Endothelial cell of umbilical vein (primary cell): ENCODE results near the gene STIMATE.

Experiments
- CTCF ChIP-seq, 2 donors: IDR thresholded peaks; 1 replicate in 1 of 2; 2 replicates in 1 of 2; pipeline ENCODE4 v1.5.1; 2011; ENCODE audit warnings: low read length in 2 of 2, mild to moderate bottlenecking in 2 of 2, moderate library complexity in 2 of 2, control low read depth in 1 of 2, inconsistent platforms in 1 of 2, low read depth in 1 of 2; ENCODE audit not compliant: insufficient read depth in 1 of 2; ENCODE audit errors: extremely low read depth in 1 of 2
- EZH2 ChIP-seq: IDR thresholded peaks from 2 replicates; pipeline ENCODE4 v1.6.1; 2012; ENCODE audit warnings: borderline replicate concordance, low read depth, mild to moderate bottlenecking, moderate library complexity, low read length, inconsistent platforms; ENCODE audit not compliant: severe bottlenecking
- GATA2 ChIP-seq: IDR thresholded peaks from 2 replicates; pipeline ENCODE4 v1.7.0; 2011; ENCODE audit warnings: low read depth, mild to moderate bottlenecking, moderate library complexity, mixed read lengths, low read length; ENCODE audit not compliant: insufficient read length, insufficient read depth
- MAX ChIP-seq: IDR thresholded peaks from 2 replicates; pipeline ENCODE4 v1.6.1; 2011; ENCODE audit not compliant: insufficient read depth, insufficient read length
- POLR2A ChIP-seq: IDR thresholded peaks from 2 replicates; pipeline ENCODE4 v1.6.1; 2012; ENCODE audit warnings: low read depth, mild to moderate bottlenecking, control low read depth, low read length
- POLR2AphosphoS5 ChIP-seq: IDR thresholded peaks from 2 replicates; pipeline ENCODE4 v1.6.1; 2012; ENCODE audit warnings: low read depth, mild to moderate bottlenecking, control low read depth, low read length, moderate library complexity; ENCODE audit not compliant: insufficient read depth

- TF ChIP-seq CTCF (IDR thresholded peaks at IDR 0.05; ENCODE audit: extremely low read depth in 1 of 2, insufficient read depth in 1 of 2, low read depth in 1 of 2, low read length in 2 of 2), result no peak
- TF ChIP-seq POLR2A, result peak; percentile 72
- TF ChIP-seq MAX, result no peak
- no peak for TF ChIP-seq GATA2
- TF ChIP-seq POLR2AphosphoS5, result peak; percentile 87
- TF ChIP-seq EZH2, result no peak
Measured at GRCh38 chr3:52897130-52898122, at the start of gene STIMATE.
